Epithelial cell of prostate (primary cell): ENCODE measurements around the gene MTM1.

ENCODE experiments used
- DNase-seq: peaks from one replicate; pipeline ENCODE4 v3.0.0-alpha.2; 2011; ENCODE audit warnings: low read depth, low spot score
- H3K27ac ChIP-seq: fragments of 450-650 bp; 2 replicates; pipeline ENCODE4 v1.5.1; 2017; ENCODE audit warnings: mild to moderate bottlenecking

The MTM1 gene

DNA sequence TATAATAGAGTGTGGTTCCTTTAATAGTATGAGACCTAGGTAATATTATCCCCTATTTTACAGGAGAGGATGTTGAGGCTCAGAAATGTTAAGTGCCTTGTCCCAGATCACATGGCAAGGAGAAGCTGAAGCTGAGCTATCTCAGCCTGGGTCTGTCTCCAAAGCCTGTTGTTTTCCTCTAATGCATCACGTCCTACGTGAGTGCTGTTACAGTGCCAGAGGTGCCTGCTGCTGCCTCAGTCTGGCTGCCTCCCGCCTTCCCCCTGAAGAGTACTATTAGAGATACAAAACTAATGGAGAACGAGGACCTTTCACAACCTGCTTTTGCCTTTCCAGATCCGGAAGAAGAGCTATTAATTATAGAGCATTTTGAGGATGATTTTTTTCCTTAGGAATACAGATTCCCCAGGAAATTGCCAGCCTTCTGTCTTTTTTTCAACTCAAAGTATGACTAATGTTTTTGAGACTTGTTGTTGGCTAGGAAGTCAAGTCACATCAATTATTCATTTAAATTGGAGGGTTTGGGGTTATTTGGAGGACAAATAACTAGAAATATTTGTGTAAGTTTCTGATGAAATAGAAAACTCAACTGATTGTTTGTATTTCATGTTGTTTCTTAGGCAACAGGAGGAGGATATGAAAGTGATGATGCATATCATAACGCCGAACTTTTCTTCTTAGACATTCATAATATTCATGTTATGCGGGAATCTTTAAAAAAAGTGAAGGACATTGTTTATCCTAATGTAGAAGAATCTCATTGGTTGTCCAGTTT lies 80.9 kb downstream of the MTM1 start:
- H3K27ac ChIP-seq: no peak overlapping the region
- no peak for DNase-seq

DNA sequence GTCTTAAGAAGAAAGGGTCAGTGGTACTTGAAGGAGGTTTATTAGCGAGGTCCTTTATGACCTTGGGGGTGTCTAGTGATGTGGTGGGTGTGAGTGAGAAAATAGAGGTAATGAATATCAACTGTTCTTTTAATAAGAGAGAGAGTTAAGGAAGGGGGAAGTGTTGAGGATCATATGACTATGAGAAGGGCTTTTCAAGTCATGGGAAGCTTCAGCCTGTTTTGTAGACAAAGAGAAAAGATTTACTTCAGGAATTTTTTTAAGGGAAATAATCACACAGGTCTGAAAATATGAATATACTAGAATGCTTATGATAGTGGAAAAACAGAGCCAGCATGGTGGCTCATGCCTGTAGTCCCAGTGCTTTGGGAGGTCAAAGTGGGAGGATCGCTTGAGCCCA lies 83.5 kb downstream of the MTM1 start:
- no peak for DNase-seq
- no peak overlapping the region for H3K27ac ChIP-seq

DNA sequence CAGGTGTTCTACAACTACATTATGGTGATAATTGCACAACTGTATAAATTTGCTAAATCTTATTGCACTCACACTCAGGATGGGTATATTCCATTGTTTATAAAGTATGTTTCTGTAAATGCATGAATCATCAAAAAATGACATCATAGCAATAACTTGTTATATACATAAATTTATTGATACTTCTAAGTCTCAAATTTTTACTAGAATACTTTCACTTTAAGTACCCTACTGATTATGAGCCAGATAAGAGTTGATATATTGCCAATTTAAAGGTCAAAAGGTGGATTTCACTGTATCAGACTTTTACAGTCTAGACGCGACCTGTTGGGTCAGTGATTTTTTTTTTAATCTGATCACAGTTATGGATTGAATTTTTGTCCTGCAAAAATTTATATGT lies 87.4 kb downstream of the MTM1 start:
- no peak overlapping the region for H3K27ac ChIP-seq
- DNase-seq: no peak

GRCh38 chrX:150663073-150663472 lies 94.7 kb downstream of the MTM1 start:
- no peak for DNase-seq
- H3K27ac ChIP-seq: no peak overlapping the region

DNA sequence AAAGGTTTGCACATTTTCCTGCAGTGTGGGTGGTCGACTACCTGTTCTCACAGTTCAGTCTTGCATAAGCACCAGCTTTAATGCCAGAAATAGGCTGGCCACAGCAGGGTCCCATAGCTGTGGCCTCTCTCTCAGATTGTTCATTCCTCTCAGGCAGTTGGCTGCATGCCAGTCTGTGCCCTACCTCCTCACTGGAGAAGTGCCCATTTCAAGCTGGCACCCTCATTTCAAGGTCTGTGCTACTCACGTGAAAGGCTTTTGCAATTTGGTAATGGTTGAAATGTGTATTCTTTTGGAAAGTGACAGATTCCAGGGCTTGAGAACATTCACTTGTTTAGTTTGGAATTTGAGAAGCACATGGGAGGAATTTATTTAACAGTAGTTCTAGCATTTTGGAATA lies 95.9 kb downstream of the MTM1 start:
- no peak overlapping the region for H3K27ac ChIP-seq
- DNase-seq: no peak

- no peak overlapping the region for H3K27ac ChIP-seq
- no peak for DNase-seq
Observed at GRCh38 chrX:150676221-150676620, 107.8 kb downstream of the MTM1 start.

- no peak for DNase-seq
- no peak overlapping the region for H3K27ac ChIP-seq
Observed at GRCh38 chrX:150680974-150681373, 112.6 kb downstream of the MTM1 start.

DNA sequence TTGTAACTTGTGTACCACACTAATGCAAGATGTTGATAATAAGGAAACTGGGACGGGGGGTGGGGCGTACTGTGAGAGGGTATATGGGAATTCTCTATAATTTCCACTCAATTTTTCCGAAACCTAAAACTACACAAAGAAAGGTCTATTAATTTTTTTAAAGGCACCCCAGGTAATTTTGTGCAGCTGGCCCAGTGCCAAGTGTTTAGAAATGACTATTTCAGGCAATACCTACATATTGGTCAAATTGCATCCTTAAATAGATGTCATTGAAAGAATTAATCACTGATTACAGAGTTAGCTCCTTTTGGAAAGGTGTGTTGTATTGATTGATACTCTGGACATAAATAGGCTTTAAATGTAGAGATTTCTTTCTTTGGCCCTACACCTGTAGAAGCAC lies 114.7 kb downstream of the MTM1 start:
- H3K27ac ChIP-seq: no peak overlapping the region
- no peak for DNase-seq

GRCh38 chrX:150683536-150684146 lies 115.2 kb downstream of the MTM1 start:
- no peak overlapping the region for H3K27ac ChIP-seq
- no peak for DNase-seq

DNA sequence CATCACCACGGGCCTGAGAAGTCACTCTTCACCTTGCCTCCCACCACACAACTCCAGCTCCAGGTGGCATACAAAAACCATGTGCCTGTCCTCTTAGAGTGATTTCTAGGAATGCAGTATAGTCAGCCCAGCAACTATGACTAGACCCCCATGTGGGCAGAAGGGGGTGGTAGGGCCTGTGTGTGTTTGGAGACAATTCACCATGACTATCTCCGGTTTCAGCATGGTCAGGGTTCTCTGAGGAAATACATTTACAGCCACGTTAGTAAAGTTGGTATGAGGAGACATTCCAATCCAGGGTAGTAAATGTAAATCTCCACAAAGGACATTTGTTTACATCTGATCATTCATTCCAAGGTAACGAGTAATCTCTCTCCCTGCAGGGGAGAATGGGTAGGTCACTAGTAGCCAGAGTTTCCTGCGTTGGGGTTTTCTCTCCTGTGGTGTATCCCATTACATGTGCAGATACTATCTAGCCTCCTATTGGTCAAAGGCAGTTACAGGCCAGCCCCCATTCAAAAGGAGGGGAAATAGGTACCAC lies 120.6 kb downstream of the MTM1 start:
- peak; percentile 73 for DNase-seq
- peak overlapping the region; percentile 81 for H3K27ac ChIP-seq

- peak; percentile 61 for DNase-seq
- peak overlapping the region; percentile 81 for H3K27ac ChIP-seq
Observed at GRCh38 chrX:150690126-150690525, 121.7 kb downstream of the MTM1 start.

DNA sequence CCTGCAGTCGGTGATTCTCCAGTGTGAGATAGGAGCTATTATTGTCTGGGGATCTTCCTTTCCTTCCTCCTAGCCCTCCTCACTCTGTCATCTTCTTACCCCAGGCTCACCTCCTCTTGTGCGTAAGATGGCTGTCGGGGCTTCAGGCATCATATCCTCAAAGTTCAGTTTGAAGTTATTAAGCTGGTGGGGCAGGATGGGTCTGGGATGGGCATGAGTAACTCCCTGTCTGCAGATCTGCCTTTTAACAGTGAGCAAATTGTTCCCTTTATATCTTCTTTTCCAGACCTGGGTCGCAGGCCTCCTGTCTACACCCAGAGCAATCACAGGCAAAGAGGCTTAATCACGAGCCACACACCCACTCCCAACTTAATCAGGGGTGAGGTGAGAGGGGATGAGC lies 123.9 kb downstream of the MTM1 start:
- DNase-seq: no peak
- peak overlapping the region; percentile 96 for H3K27ac ChIP-seq

GRCh38 chrX:150692831-150693724 lies 124.7 kb downstream of the MTM1 start, which contains the start of gene MTMR1:
Gene MTMR1 (plus strand): TSS chrX:150693396. CDS start chrX:150693531, 135 bp downstream.
- DNase-seq: no peak
- peak within 1 kb of the TSS; percentile 96 for H3K27ac ChIP-seq

DNA sequence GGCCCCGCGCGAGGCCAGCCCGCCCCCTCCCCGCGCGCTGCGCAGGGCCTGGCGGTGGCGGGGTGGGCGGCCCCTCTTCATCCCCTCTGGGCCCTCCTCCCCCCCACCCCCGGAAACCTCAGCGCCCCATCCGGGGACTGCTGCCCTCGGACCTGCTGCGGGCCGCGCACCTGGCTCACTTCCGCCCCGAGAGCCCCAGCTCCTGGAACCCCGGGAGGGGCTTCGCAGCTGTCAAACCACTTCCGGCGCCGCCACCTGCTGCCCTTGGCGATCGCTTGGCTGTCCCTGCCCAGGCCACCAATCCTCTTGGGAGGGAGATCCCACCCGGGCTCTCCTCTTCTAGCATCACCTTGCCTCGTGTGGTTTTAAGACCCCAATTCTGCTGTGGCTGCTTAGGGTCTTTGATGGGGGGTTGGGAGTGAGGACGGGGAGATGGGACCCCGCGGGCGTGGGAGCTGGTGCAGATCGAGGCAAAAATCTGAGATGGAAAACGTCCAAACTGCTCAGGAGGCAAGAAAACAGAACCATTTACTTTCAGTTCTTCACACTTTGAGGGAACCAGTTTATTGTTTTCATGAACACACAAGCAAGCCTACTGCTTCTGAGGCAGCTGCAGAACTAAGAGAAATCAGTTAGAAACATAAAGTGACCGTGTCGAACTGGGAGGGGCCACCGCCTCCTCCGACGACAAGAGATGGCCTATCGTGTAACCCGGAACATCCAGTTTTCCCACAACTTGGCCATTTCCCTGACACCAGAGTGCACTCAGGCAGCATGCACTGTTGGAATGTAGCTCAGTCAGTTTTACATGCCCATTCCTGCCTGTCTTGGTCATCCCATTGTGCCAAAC lies 125.5 kb downstream of the MTM1 start:
- peak; percentile 90 for DNase-seq
- H3K27ac ChIP-seq: peak overlapping the region; percentile 96

DNA sequence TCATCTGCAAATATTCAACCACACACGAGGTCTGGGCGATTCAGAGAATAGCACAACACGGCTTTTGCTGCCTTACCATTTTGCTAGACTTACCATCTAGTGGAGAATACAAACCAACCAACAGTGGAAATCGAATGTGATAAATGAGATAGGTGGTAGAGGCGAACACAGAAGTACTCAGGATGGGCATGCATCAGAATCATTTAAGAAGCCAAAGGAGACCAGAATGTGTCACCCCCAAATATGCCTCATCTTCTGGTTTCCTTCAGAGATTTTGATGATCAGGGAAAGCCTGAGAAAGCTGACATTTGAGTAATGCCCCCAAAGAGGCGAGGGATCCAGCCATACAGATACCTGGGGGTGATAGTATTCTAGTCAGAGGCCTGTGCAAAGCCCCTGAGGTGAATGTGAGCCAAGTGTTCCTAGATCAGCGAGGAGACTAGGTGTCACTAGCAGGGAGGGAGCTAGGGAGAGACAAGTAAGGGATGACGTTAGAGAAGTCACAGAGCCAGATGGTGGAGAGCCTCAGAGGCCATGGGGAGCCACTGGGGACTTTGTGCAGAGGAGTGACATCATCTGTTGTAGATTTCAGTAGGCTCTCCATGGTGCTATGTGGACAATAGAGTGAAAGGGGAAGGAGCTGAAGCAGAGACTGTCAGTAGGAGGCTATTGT lies 126.5 kb downstream of the MTM1 start:
- H3K27ac ChIP-seq: peak overlapping the region; percentile 96

GRCh38 chrX:150696331-150696730 lies 127.9 kb downstream of the MTM1 start:
- DNase-seq: no peak

More for the DNA sequence above, 126.5 kb downstream of the MTM1 start:
- DNase-seq: no peak

GRCh38 chrX:150696866-150697265 lies 128.4 kb downstream of the MTM1 start:
- no peak overlapping the region for H3K27ac ChIP-seq
- DNase-seq: no peak

More at GRCh38 chrX:150696331-150696730, 127.9 kb downstream of the MTM1 start:
- H3K27ac ChIP-seq: peak overlapping the region; percentile 96

DNA sequence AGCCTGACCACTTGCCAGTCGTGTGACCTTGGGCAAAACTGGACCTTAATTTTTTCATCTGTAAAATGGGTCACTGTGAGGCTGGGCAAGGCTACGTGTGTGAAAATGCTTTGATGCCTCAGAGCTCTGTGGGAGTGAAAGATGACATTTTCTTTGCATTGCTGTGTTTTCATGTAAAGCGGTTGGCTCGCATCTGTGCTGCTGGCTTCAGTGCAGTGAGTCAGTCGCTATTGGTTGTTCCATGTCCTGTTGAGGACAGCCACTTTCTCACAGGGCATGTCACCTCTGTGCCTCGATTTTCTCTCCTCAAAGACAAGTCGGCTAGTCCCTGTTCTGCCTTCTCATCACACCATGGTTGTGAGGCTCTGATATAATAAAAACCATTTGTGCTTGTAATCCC lies 129.2 kb downstream of the MTM1 start:
- H3K27ac ChIP-seq: no peak overlapping the region
- no peak for DNase-seq

DNA sequence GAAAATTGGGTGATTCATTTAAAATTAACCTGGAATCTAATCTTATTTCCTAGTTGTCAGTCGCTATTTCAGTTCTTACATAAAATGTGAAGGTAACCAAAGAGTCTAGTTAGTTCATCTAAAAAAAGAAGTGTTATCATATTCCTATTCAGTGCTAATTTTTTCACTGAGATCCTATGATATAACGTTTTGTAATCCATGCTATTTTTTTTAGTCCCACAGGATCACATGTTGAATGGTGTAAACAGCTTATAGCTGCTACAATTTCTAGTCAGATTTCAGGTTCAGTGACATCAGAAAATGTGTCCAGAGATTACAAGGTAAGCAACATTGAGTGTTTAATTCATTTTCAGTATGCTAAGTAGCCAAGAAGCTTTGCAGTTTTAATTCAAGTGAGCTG lies 130.6 kb downstream of the MTM1 start:
- no peak overlapping the region for H3K27ac ChIP-seq
- DNase-seq: no peak
